SK-N-SH (cell line): ENCODE data around the gene JADE2. TPM values are rescaled to one million over a fixed set of nuclear protein-coding genes. Genes with fewer than 3 reads are reported as not detected.

ENCODE experiments used
- CTCF ChIA-PET: fragments of 300-600, 350-600 bp; formaldehyde crosslinking; extraction: SDS; loops from one replicate; lab custom pipeline; 2021; lab: Yijun Ruan, JAX
- POLR2A ChIA-PET: fragments of 350-600 bp; sonication (Branson Sonifier 250); formaldehyde crosslinking; extraction: SDS; loops from one replicate; lab custom pipeline; 2020; ENCODE audit warnings: antibody characterized with exemption, inconsistent platforms; lab: Yijun Ruan, JAX
- DNase-seq: peaks from one replicate; pipeline ENCODE4 v3.0.0; 2012
- H2AFZ ChIP-seq: fragments of 200-600 bp; sonication (generic); 2 replicates; pipeline ENCODE4 v1.8.1; 2016; ENCODE audit warnings: antibody characterized with exemption, mild to moderate bottlenecking, low read depth
- H3F3A ChIP-seq: fragments of 200-600 bp; sonication (generic); replicated peaks from 2 replicates; pipeline ENCODE3; 2016; ENCODE audit warnings: antibody characterized with exemption, mild to moderate bottlenecking; ENCODE audit not compliant: insufficient read depth
- H3K27ac ChIP-seq, 2 experiments: fragments of 200-500 bp in 1 of 2; fragments of 200-600 bp in 1 of 2; sonication (Bioruptor generic) in 1 of 2; sonication (generic), shearing (Covaris generic) in 1 of 2; 2 replicates each; pipeline versions ENCODE4 v1.5.1 to v1.6.1; 2014 to 2016; ENCODE audit warnings: low read depth in 2 of 2, inconsistent platforms in 1 of 2, low read length in 1 of 2, mild to moderate bottlenecking in 1 of 2, mixed read lengths in 1 of 2
- H3K27me3 ChIP-seq: fragments of 200-600 bp; sonication (generic), shearing (Covaris generic); 2 replicates; pipeline ENCODE4 v1.6.1; 2016; ENCODE audit warnings: mixed run types; ENCODE audit not compliant: insufficient read depth
- H3K36me3 ChIP-seq, 2 experiments: fragments of 200-500 bp in 1 of 2; fragments of 200-600 bp in 1 of 2; sonication (Bioruptor generic) in 1 of 2; sonication (generic) in 1 of 2; replicated peaks in 1 of 2; 2 replicates each; pipeline versions ENCODE3 to v1.5.1; 2014 to 2016; ENCODE audit warnings: low read length in 1 of 2, mild to moderate bottlenecking in 1 of 2; ENCODE audit not compliant: insufficient read depth in 2 of 2, control insufficient read depth in 1 of 2
- H3K4me1 ChIP-seq, 2 experiments: fragments of 200-500 bp in 1 of 2; fragments of 200-600 bp in 1 of 2; sonication (Bioruptor generic) in 1 of 2; sonication (generic), shearing (Covaris generic) in 1 of 2; 2 replicates each; pipeline versions ENCODE4 v1.5.1 to v1.6.1; 2014 to 2016; ENCODE audit warnings: low read depth in 1 of 2, low read length in 1 of 2, mixed run types in 1 of 2; ENCODE audit not compliant: insufficient read depth in 2 of 2, control insufficient read depth in 1 of 2
- H3K4me2 ChIP-seq: fragments of 200-600 bp; sonication (generic), shearing (Covaris generic); 2 replicates; pipeline ENCODE4 v1.6.1; 2017; ENCODE audit warnings: mixed run types
- H3K4me3 ChIP-seq, 2 experiments: fragments of 200-500 bp in 1 of 2; fragments of 200-600 bp in 1 of 2; sonication (Bioruptor generic) in 1 of 2; sonication (generic), shearing (Covaris generic) in 1 of 2; 2 replicates each; pipeline versions ENCODE4 v1.5.1 to v1.8.1; 2014 to 2016; ENCODE audit warnings: low read depth in 2 of 2, inconsistent platforms in 1 of 2, low read length in 1 of 2, mild to moderate bottlenecking in 1 of 2, mixed read lengths in 1 of 2, moderate library complexity in 1 of 2
- H3K79me2 ChIP-seq: fragments of 200-600 bp; sonication (generic); 2 replicates; pipeline ENCODE4 v1.8.1; 2017; ENCODE audit warnings: mild to moderate bottlenecking; ENCODE audit not compliant: insufficient read depth
- H3K9ac ChIP-seq: fragments of 200-600 bp; sonication (generic); 2 replicates; pipeline ENCODE4 v1.6.1; 2017; ENCODE audit warnings: mixed run types
- H3K9me2 ChIP-seq: fragments of 200-600 bp; sonication (generic); 2 replicates; pipeline ENCODE4 v1.6.1; 2017; ENCODE audit warnings: mixed run types
- H3K9me3 ChIP-seq: fragments of 200-600 bp; sonication (generic); 2 replicates; pipeline ENCODE4 v1.6.1; 2017; ENCODE audit warnings: mixed run types, mild to moderate bottlenecking, moderate library complexity
- H4K20me1 ChIP-seq: fragments of 200-600 bp; sonication (generic); 2 replicates; pipeline ENCODE4 v1.6.1; 2017; ENCODE audit warnings: mild to moderate bottlenecking, mixed run types; ENCODE audit not compliant: insufficient read depth
- CHD2 ChIP-seq: fragments of 150-350 bp; IDR thresholded peaks from 2 replicates; pipeline ENCODE4 v1.6.1; 2018; ENCODE audit warnings: low read length; ENCODE audit not compliant: partially characterized antibody
- CTCF ChIP-seq: fragments of 200-600 bp; sonication (generic); IDR thresholded peaks from 2 replicates; pipeline ENCODE4 v1.6.1; 2017; ENCODE audit warnings: antibody characterized with exemption, mild to moderate bottlenecking, moderate library complexity
- EP300 ChIP-seq, 2 experiments: IDR thresholded peaks; 2 replicates each; pipeline versions ENCODE4 v1.4.0 to v1.6.1; 2012; ENCODE audit warnings: borderline replicate concordance in 1 of 2, low read depth in 1 of 2, low read length in 1 of 2
- EZH2phosphoT487 ChIP-seq: fragments of 200-600 bp; sonication (generic); IDR thresholded peaks from 2 replicates; pipeline ENCODE4 v1.6.1; 2017; ENCODE audit warnings: low read depth, mixed run types, mild to moderate bottlenecking, antibody characterized with exemption, moderate library complexity, borderline replicate concordance
- FOSL2 ChIP-seq: IDR thresholded peaks from 2 replicates; pipeline ENCODE4 v1.4.0; 2012; ENCODE audit warnings: low read depth, mild to moderate bottlenecking, moderate library complexity, borderline replicate concordance
- FOXJ3 ChIP-seq: sonication (generic); formaldehyde crosslinking; IDR thresholded peaks from 2 replicates; pipeline ENCODE4 v1.5.1; 2020; ENCODE audit warnings: mild to moderate bottlenecking, missing genetic modification reagents
- JUND ChIP-seq: IDR thresholded peaks from 2 replicates; pipeline ENCODE4 v1.4.0; 2012
- MEF2A ChIP-seq: IDR thresholded peaks from 2 replicates; pipeline ENCODE4 v1.4.0; 2012; ENCODE audit warnings: low read depth, borderline replicate concordance
- MXI1 ChIP-seq: IDR thresholded peaks from 2 replicates; pipeline ENCODE4 v1.6.1; 2012; ENCODE audit warnings: mild to moderate bottlenecking, low read depth, low read length, improper control_type of control experiment
- NFIC ChIP-seq: IDR thresholded peaks from 2 replicates; pipeline ENCODE4 v1.4.0; 2012; ENCODE audit warnings: borderline replicate concordance
- PBX3 ChIP-seq: IDR thresholded peaks from 2 replicates; pipeline ENCODE4; 2012
- POLR2AphosphoS5 ChIP-seq: IDR thresholded peaks from 2 replicates; pipeline ENCODE4 v1.6.1; 2012; ENCODE audit warnings: low read depth, low read length
- RAD21 ChIP-seq: IDR thresholded peaks from 2 replicates; pipeline ENCODE4 v1.6.1; 2012; ENCODE audit warnings: mild to moderate bottlenecking, low read length
- REST ChIP-seq: IDR thresholded peaks from 2 replicates; pipeline ENCODE4 v1.6.1; 2012; ENCODE audit warnings: mild to moderate bottlenecking, low read depth, low read length, moderate library complexity
- SMC3 ChIP-seq: IDR thresholded peaks from 2 replicates; pipeline ENCODE4 v1.6.1; 2012; ENCODE audit warnings: low read depth, low read length, improper control_type of control experiment
- TAF1 ChIP-seq: IDR thresholded peaks from 2 replicates; pipeline ENCODE4 v1.6.1; 2012; ENCODE audit warnings: low read depth, mild to moderate bottlenecking, low read length, moderate library complexity, borderline replicate concordance
- YY1 ChIP-seq: IDR thresholded peaks from 2 replicates; pipeline ENCODE4 v1.4.0; 2012; ENCODE audit warnings: low read depth, mild to moderate bottlenecking
- WGBS: methylation state at CpG from one replicate; pipeline ENCODE4 v1.1.6; 2017; ENCODE audit warnings: low lambda C conversion rate; 5-methylcytosine and 5-hydroxymethylcytosine counted together
- polyA plus RNA-seq, 3 experiments: library from polyadenylated mRNA; depleted of rRNA; stranded (reverse); fragments of >200 nt; gene quantifications; 2 replicates each; pipeline ENCODE4 v1.2.3, GENCODE V29; 2012

The JADE2 gene
- polyA plus RNA-seq, 1 of the 3 experiments (the other 2 are of a cell fraction), result 25.7 TPM

- Histone ChIP-seq H3K9ac (no peak overlapping the region), H3K36me3 (peaks cover 55 to 65% of the 10 kb centered on the region in 2 experiments), H3K79me2 (no peaks in the 10 kb centered on the region), H3K9me2 (no peaks in the 10 kb centered on the region), H2AFZ (no peak overlapping the region), H3K4me3 (no peak overlapping the region), H3K9me3 (no peaks in the 10 kb centered on the region), H3K4me2 (no peak overlapping the region), H3K27ac (no peak overlapping the region), H3F3A (peaks cover 32% of the 10 kb centered on the region), H3K4me1 (no peaks in the 10 kb centered on the region), H3K27me3 (no peaks in the 10 kb centered on the region), H4K20me1 (no peaks in the 10 kb centered on the region)
- POLR2A ChIA-PET, result no interaction called here
- DNase-seq, result no peak
- CTCF ChIA-PET, result interaction anchor here (1.5 to 2.7 kb wide), 2 partner anchors 19 to 80 kb away, joined by 4 to 10 read pairs; no protein-coding TSS in a partner anchor
- 84% methylated on average over 5 of the region's 5 CpGs for WGBS
- TF ChIP-seq FOXJ3 (CRISPR knock-in tag) (no peak), REST (no peak), MXI1 (no peak), CTCF (no peak), SMC3 (no peak), EZH2phosphoT487 (no peak), EP300 (IDR thresholded peaks at IDR 0.05; ENCODE audit: borderline replicate concordance in 1 of 2, low read depth in 1 of 2, low read length in 1 of 2) (no peak), CHD2 (no peak), MEF2A (no peak), TAF1 (no peak), JUND (no peak), POLR2AphosphoS5 (no peak), RAD21 (no peak), YY1 (no peak), FOSL2 (no peak), PBX3 (no peak), NFIC (no peak)
Observed at GRCh38 chr5:134606726-134607125, 81.3 kb downstream of the JADE2 start.
